SK-MEL-5 (cell line): ENCODE measurements around the gene EPHB2. TPM values are rescaled to one million over a fixed set of nuclear protein-coding genes. Genes with fewer than 3 reads are reported as not detected.

Source experiments
- DNase-seq: peaks from one replicate; pipeline ENCODE4 v3.0.0-alpha.2; 2016; ENCODE audit warnings: low read depth, low spot score
- in situ Hi-C: cut with HindIII; loops from 2 replicates; pipeline ENCODE4 v1.10.0; 2016; ENCODE audit warnings: low sequenced_read_pairs, high pct_unique_total_duplicates, low pct_unique_long_range_greater_than_20kb
- total RNA-seq: library from RNA; depleted of rRNA; stranded (reverse); fragments of >200 nt; shearing (Covaris generic); gene quantifications from 2 replicates; pipeline ENCODE4 v1.2.3, GENCODE V29; 2014

The EPHB2 gene
- total RNA-seq, 1 experiment from 2014 or later = 1.3 TPM

DNA sequence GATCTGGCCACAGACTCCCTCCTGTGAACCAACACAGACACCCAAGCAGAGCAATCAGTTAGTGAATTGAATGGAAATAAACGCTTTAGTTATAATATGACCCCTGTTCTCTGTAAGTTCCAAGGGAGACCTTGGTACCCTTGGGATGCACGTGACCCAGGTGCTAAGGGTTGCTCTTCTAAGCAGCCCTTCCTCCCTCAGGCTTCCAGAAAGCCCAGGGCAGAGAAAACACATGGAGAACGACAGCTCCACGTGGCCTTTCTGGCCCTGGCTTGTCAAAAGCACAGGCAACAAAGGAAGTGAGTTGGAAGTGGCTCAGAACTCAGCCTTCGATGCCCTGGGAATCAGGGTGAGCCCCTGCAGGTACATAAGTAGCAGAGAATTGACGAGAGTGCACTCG, 204.6 kb downstream of the EPHB2 start:
- no peak for DNase-seq
- in situ Hi-C loops = no loop called here

DNA sequence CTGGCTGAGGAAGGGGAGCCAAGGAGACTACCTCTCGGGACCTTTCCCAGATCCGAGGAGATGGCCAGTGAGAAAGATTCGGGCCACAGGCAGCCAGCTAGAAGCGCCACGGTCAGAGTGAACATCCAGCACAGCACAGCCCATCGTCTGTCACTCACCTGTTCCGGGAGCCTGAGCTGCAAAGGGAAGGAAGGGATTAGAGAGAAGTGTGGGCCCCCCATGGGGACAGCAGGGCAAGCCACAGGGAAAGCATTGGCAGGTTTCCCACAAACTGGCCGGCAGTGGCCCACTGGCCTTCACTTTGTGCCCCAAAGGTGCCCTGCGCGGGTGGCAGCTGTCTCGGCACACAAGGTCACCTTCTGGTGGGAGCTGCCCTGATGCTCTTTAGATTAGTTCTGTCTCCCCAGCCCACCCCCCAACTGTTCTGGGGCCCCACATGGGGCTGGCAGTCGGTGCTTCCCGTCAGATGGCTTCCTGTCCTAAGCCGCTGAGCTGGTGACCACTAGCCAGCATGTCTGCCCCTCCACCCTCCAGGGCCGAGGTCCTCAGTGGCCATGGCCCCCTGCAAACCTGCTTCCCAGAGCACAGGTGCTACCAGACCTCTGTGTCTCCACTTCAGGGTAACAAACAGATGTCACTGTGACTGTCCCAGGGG, 205.3 kb downstream of the EPHB2 start:
- no peak for DNase-seq

DNA sequence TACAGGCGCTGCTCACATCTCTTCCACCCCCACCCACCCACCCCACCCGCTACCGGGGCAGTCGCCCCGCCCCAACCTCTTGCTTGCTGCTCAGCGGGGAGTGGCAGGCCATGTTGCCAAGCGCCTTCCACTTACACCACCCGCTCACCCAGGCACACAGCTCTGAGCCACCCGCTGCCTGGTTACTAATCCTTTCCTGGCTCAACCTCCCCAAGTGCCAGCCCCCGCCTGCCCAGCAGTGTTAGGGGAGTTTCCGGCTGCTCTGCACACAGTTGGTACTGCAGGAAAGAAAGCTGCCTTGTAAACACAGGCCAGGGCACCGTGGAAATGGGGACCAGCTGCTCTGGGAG, 205.8 kb downstream of the EPHB2 start:
- in situ Hi-C loops = no loop called here
- DNase-seq = no peak

More for the DNA sequence above, 205.3 kb downstream of the EPHB2 start:
- in situ Hi-C loops = no loop called here

DNA sequence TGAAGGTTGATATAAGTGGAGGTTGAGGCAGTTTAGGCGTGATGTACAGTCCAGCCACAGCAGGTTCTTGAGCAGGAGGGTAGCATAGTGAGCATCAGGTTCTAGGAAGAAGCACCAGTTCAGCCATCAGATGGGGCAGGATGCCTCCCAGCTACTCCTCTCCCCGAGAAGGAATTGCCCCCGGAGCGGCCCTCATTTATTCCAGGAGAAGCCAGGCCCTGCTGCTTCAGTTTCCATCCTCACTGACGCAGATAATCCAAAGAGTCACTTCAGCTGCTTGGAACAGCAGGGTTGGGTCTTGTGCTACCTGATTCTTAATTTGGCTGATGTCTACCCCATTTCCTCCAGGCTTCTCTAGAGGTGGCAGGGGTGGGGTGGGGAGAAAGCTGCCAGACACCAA, 207.3 kb downstream of the EPHB2 start:
- DNase-seq = no peak
- in situ Hi-C loops = no loop called here

DNA sequence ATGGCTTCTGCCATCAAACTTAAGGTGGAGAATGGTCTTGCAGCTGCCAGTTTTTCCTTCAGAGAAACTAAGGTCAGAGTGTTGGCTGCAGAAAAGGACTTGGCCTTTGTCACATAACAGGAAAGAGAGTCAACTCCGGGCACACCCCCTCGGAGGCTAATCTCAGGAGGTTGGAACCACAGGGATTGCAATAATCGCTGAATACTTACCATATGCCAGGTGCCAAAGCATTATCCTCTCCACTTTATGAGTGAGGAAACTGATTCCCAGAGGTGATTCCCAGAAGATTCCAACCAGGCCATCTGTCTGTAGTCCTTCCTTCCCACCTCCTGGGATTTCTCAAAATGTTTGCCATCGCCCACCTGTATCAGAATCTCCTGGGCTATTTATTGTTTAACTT, 208.0 kb downstream of the EPHB2 start:
- no peak for DNase-seq
- in situ Hi-C loops = no loop called here

DNA sequence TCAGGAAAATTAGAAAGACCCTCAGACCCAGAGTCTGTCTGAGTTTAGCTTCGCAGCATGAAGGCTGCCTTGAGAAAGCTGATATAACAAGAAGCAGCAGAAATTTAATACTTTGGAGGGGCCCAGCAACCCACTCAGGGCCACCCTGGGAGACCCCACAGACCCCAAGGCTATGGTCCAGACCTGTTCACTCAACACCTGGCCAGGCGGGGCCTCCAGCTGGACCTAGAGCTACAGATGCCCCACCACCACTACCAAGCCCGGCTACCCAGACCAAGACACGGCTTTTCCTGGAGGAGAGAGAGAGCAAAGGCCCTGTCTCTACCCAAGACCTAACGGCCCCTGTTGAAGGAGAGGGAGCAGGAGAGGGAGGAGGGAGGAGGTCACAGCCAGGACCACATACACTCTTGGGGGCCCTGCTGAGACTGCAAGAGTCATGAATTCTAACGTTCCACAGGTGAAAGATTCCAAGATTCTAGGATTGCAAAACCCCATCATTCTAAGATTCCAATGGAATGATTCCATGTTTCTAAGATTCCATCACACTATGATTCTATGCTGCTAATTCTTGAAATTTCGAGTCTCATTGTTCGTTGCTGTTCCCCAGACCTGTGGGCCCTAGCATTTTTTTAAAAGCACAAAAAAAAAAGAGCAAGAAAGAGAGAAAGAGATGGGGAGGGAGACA, 208.8 kb downstream of the EPHB2 start:
- no peak for DNase-seq
- in situ Hi-C loops = no loop called here

DNA sequence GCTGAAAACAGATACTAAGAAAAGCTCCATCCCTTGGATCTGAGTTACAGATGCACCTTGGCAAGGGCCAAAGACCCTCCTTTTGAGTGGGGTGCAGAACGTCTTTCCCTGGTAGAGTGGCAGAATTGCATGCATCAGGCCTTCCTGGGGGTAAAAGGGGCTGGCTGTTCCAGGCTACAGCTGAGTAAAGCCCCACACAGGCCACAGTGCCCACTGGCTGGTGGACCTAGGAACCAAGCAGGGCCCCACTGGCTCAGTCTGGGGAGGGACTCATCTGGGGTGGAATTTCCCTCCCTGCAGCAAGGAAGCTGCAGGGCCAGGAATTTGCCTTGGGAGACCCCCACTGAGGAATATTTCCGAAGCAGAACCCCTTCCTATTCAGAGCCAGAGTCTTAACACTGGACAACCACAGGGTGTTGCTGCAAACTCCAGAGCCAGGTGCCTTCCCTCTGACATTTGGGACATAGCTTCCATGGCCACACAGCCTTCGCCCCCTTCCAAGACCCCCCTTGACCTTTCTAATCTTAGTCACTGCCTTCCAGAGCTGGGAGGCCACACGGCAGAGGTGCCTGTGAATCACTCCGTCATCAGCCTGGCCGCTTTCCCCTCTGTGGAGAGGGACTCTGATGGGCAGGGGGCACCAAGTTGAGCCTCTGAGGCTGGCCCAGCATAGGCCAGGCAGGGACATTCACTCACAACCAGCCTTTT, 209.5 kb downstream of the EPHB2 start:
- in situ Hi-C loops = no loop called here
- DNase-seq = no peak

DNA sequence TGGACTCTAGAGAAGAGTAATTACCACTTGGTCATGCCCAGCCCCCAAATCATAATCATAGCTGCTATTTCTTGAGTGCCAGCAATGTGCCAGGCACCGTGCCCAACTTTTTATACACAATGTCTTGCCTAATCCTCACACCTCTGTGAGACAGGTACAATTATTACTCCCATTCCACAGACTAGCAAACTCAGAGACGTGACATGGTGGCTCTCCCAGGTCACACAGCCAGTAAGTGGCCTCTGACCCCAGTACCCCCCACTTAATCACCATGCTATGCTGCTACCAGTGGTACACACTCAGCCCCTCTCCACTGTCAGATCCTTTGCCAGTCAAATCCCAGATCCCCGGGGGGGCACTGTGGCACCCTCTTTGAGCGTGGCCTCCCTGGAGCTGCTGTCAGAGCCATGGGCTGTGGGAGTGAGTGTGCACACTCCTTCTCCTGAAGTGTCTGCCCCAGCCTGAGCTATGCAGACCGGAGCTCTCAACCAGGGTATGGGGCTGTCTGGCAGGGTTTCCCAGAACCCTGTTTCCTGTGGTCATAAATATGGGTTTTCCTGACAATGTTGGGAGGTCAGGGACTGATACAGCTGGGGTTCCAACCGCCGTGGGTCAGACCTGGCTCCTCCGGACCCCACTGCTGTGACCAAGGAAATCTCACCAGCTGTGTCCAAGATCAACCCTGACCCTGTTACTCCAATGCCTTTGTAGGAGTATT, 210.3 kb downstream of the EPHB2 start:
- DNase-seq = no peak
- in situ Hi-C loops = no loop called here

DNA sequence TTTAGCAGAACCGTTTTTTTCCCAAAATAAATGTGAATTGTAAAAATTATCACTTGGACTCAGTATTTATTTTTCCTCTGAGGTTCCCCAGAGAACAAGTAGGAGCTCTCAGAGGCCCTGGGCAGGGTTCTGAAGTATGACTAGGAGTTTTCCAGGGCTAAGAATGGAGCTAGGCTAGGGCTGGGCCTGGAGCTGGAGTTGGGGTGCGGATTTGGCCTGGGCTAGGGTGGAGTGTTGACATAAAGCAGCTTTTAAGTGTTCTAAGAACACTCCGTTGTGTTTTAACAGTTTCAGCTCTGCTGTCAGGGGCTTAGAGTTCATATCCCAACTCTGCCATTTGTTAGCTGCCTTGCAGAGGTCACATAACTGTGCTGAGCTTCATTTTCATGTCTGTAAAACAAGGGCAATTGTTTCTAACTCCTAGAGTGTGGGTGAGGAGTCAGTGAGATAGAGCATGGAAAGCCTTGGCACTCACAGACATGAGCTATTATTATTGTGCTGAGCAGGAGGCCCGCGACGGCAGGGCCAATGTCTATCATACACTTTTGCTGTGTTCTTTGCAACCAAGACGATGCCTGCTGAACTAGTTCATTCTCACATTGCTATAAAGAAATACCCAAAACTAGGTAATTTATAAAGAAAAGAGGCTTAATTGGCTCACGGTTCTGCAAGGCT, 210.9 kb downstream of the EPHB2 start:
- in situ Hi-C loops = no loop called here

DNA sequence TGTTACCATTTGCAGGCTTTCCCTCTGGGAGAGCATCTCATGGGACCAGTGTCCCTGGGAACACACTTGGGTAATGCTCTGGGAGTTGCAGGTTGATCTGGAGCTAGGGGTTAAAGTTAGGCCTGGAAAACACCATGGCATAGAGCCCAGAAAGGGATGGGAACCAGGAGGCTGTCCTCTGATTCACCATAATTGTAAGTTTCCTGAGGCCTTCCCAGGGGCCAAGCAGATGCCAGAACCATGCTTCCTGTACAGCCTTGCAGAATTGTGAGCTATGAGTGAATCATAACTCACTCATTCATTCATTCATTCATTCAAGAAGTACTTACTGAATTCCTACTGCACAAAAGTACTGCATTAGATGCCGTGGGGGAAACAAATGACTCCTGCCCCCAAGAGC, 212.0 kb downstream of the EPHB2 start:
- DNase-seq = no peak
- in situ Hi-C loops = no loop called here

More for the DNA sequence above, 210.9 kb downstream of the EPHB2 start:
- DNase-seq = no peak

DNA sequence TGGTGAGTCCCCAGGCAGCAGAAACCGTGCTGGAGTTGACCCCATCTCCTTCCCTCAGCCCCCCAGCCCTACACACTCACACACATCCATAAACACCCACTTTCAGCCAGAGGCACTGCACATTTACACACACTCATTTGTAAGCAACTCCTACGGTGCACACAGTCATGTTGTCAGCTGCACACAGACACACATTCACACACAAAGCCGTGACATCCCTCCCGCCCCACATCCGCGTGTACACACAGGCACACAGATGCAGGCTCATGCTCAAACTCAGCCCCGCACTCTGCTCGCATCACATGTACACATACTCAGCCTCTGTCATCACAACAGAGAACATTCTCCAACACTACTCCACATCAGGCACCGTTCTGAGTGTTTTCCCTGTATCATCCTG, 214.5 kb downstream of the EPHB2 start:
- DNase-seq = no peak
- in situ Hi-C loops = no loop called here

DNA sequence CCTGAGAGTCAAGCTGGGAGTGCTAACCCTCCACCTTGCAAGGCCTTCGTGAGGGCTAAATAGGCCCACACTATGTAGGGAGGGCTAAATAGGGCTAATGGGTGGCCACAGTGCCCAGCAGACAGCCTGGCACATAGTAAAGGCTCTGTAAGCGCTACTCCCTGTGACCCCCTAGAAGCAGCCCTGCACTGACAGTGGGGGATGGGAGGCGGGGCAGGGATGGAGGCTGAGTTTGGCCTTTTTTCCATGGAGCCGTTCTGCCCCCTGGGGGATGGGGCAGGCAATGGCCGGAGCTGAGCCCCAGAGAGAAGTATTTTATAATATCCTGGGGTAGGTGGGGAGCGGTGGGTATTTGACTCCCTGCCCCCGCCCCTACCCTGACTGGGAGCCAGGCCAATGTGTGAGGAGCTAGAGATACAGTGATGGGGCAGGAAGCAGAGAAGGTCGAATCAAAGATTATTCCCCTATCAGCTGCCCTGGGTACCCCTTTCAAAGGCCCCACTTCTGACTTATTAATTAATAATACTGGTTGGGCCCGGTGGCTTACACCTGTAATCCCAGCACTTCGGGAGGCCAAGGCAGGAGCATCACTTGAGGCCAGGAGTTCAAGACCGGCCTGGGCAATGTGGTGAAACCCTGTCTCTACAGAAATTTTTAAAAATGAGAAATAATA, 219.7 kb downstream of the EPHB2 start:
- in situ Hi-C loops = no loop called here
- peak; percentile 69 for DNase-seq

DNA sequence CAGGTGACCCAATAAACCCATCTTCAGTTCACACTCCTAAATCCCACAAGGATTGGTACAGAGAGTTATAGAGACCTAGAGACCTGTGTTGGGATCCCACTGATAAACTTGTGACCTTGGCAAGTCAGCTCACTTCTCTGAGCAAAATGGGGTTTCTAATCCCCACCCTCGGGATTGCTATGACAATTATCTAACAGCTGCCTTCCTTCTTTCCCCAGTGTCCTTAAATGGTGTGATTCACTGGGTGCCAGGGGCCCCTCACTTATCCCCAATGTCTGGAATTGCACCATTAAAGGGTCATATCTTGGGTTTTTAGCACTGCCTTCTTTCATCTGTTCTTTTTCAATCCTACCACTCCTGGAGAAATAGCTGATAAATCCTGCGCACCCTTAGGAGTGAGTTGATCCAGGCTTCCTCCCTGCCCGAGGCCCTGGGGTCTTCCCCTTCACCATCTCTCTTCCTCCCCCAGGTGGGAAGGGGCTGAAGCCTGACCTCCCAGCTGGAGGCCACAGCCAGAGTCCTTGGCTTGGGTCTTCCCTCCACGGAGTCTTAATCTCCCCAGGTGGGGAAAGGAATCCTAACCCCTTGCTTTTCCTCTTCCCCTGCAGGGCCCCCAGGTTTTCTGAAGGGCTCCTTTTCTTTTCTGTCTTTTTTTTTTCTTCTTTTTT, 222.3 kb downstream of the EPHB2 start:
- no peak for DNase-seq
- in situ Hi-C loops = no loop called here

DNA sequence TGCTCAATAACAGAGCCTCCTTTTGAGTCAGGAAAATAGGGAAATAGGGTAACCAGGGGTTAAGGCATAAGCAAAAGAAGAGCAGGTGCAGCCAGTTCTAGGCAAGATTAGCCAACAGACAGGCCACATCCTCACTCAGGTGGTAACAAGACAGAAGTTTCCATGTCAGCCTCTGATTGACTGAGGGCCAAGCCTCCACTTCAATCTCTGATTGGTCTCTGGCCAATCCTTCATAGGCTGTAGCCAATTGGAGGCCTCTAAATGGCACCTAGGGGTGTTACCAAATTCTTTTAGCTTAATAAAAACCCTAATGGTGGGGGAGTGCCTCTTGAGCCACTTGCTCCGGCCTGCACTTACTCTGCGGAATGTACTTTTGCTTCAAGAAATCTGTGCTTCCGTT, 224.8 kb downstream of the EPHB2 start:
- in situ Hi-C loops = no loop called here
- no peak for DNase-seq

DNA sequence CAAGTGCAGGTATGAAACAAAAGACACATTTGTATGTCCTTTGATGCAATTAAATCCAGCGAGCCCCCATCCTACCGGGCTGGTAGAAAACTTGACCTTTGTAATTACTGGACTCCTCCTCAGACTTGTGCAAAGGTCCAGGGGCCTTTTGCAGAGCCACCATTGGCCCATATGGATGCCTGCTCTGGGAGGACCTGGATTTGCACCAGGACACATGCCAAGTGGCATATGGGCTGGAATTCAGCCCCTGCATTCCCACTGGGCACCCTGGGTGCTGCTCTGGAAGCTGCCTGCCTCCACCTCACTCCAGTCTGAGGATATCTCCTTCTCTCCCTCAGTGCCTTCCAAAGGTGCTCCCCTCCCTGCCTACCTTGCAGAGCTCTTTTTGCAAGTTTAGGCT, 226.0 kb downstream of the EPHB2 start:
- DNase-seq = no peak
- in situ Hi-C loops = no loop called here

DNA sequence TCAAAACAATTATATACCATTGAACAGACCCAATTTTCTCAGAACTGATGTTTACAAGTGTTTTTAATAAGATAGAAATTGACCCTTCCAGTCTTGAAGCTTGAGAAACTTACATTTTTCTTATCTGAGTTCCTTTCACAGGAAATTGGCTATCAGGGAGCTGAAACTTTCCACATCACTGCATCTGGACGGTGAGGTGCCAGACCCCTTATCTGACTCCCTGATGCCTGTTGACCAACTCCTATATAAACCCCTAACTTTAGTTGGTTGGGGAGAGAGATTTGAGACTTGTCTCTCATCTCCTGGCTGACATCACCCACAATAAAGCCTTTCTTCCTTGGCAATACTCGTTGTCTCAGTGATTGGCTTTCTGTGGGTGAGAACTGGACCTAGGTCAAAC, 230.6 kb downstream of the EPHB2 start:
- in situ Hi-C loops = no loop called here
- no peak for DNase-seq
